Liver (tissue), 3 donors: ENCODE measurements around the gene RPUSD2.

ENCODE experiments used
- CTCF ChIP-seq: fragments of 150-350 bp; IDR thresholded peaks from 2 replicates; pipeline ENCODE4 v1.5.1; 2017; ENCODE audit warnings: improper control_type of control experiment, low read depth, low read length; ENCODE audit not compliant: missing input control
- EGR1 ChIP-seq, 2 donors: IDR thresholded peaks; 2 replicates each; pipeline ENCODE4 v1.6.1; 2016 to 2018; ENCODE audit warnings: antibody characterized with exemption in 2 of 2, low read depth in 2 of 2
- JUND ChIP-seq, 2 donors: IDR thresholded peaks; 2 replicates each; pipeline ENCODE4 v1.6.1; 2016; ENCODE audit warnings: antibody characterized with exemption in 2 of 2
- MAX ChIP-seq: IDR thresholded peaks from 2 replicates; pipeline ENCODE4 v1.6.1; 2016; ENCODE audit warnings: antibody characterized with exemption
- NR2F2 ChIP-seq: IDR thresholded peaks from 2 replicates; pipeline ENCODE4 v1.6.1; 2016; ENCODE audit warnings: antibody characterized with exemption
- RAD21 ChIP-seq, 2 donors: IDR thresholded peaks; 2 replicates each; pipeline ENCODE4 v1.6.1; 2016; ENCODE audit warnings: antibody characterized with exemption in 2 of 2, mild to moderate bottlenecking in 2 of 2
- SP1 ChIP-seq: IDR thresholded peaks from 2 replicates; pipeline ENCODE4 v1.6.1; 2018; ENCODE audit warnings: antibody characterized with exemption, mild to moderate bottlenecking
- TAF1 ChIP-seq: conservative IDR thresholded peaks from 2 replicates; pipeline ENCODE4 v1.6.1; 2016; ENCODE audit warnings: antibody characterized with exemption, mild to moderate bottlenecking
- donor health status: healthy.
- donor health status: healthy.

- TF ChIP-seq EGR1 (IDR thresholded peaks at IDR 0.05; ENCODE audit: low read depth in 2 of 2), result no peak
- no peak for TF ChIP-seq MAX
- TF ChIP-seq CTCF, result no peak
- no peak for TF ChIP-seq SP1
- no peak for TF ChIP-seq TAF1
- TF ChIP-seq JUND (IDR thresholded peaks at IDR 0.05), result no peak
- no peak for TF ChIP-seq NR2F2
- TF ChIP-seq RAD21 (IDR thresholded peaks at IDR 0.05), result no peak
These were observed 44.0 kb downstream of the RPUSD2 start for GRCh38 chr15:40613080-40613479.
